Ishikawa (cell line): ENCODE results near the gene MMRN1.
"Not testable (repeated sequence)": the region's sequence is repeated elsewhere in the genome, so short reads cannot be mapped to it uniquely, and the experiment has no call there.

Source experiments
- CEBPB ChIP-seq: IDR thresholded peaks from 2 replicates; pipeline ENCODE4 v1.6.1; 2012
- CREB1 ChIP-seq: IDR thresholded peaks from 2 replicates; pipeline ENCODE4 v1.6.1; 2012; ENCODE audit warnings: low read depth
- EGR1 ChIP-seq: IDR thresholded peaks from 2 replicates; pipeline ENCODE4 v1.6.1; 2012
- EP300 ChIP-seq: IDR thresholded peaks from 2 replicates; pipeline ENCODE4 v1.6.1; 2012; ENCODE audit warnings: borderline replicate concordance
- FOXM1 ChIP-seq: IDR thresholded peaks from 2 replicates; pipeline ENCODE4 v1.6.1; 2012; ENCODE audit warnings: low read depth, borderline replicate concordance
- RAD21 ChIP-seq: IDR thresholded peaks from 2 replicates; pipeline ENCODE4 v1.6.1; 2012; ENCODE audit warnings: low read depth
- TAF1 ChIP-seq: IDR thresholded peaks from 2 replicates; pipeline ENCODE4 v1.6.1; 2012; ENCODE audit warnings: low read depth, mild to moderate bottlenecking
- TEAD4 ChIP-seq: IDR thresholded peaks from 2 replicates; pipeline ENCODE4 v1.6.1; 2012
- YY1 ChIP-seq: IDR thresholded peaks from 2 replicates; pipeline ENCODE4 v1.6.1; 2012; ENCODE audit warnings: low read depth
- TF ChIP-seq, protein P1 (sequence below): IDR thresholded peaks from 2 replicates; pipeline ENCODE4 v1.6.1; 2012
- TF ChIP-seq, protein P2 (sequence below): IDR thresholded peaks from 2 replicates; pipeline ENCODE4 v1.6.1; 2012; ENCODE audit warnings: low read depth, mild to moderate bottlenecking
- TF ChIP-seq, protein P3 (sequence below): IDR thresholded peaks from 2 replicates; pipeline ENCODE4 v1.6.1; 2012

DNA sequence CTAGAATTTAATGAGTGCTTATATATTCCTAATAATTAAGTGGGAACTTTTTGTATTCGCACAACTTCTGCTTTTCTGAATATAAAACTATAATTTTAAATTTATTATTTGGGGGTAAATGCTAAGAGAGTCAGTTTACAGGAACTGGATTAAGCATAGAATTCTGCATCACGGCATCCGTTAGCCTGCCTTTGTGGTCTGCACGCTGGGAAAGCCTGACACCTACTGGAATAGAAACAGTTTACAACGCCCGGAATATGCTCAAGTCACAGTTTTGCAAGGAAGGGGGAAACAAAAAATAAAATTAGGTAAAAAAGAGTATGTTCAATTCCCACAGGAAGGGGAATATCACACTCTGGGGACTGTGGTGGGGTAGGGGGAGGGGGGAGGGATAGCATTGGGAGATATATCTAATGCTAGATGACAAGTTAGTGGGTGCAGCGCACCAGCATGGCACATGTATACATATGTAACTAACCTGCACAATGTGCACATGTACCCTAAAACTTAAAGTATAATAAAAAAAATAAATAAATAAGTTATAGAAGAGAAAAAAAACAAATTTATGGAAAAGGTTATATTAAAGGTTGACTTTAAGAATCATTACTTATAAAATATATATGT lies 7.3 kb downstream of the MMRN1 start:
- TF ChIP-seq, protein P1, sequence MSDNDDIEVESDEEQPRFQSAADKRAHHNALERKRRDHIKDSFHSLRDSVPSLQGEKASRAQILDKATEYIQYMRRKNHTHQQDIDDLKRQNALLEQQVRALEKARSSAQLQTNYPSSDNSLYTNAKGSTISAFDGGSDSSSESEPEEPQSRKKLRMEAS: not testable (repeated sequence)
- not testable (repeated sequence) for TF ChIP-seq CREB1, TEAD4, EP300, CEBPB, TAF1, EGR1, YY1, FOXM1
- TF ChIP-seq RAD21: peak; percentile 93
- TF ChIP-seq, protein P2, sequence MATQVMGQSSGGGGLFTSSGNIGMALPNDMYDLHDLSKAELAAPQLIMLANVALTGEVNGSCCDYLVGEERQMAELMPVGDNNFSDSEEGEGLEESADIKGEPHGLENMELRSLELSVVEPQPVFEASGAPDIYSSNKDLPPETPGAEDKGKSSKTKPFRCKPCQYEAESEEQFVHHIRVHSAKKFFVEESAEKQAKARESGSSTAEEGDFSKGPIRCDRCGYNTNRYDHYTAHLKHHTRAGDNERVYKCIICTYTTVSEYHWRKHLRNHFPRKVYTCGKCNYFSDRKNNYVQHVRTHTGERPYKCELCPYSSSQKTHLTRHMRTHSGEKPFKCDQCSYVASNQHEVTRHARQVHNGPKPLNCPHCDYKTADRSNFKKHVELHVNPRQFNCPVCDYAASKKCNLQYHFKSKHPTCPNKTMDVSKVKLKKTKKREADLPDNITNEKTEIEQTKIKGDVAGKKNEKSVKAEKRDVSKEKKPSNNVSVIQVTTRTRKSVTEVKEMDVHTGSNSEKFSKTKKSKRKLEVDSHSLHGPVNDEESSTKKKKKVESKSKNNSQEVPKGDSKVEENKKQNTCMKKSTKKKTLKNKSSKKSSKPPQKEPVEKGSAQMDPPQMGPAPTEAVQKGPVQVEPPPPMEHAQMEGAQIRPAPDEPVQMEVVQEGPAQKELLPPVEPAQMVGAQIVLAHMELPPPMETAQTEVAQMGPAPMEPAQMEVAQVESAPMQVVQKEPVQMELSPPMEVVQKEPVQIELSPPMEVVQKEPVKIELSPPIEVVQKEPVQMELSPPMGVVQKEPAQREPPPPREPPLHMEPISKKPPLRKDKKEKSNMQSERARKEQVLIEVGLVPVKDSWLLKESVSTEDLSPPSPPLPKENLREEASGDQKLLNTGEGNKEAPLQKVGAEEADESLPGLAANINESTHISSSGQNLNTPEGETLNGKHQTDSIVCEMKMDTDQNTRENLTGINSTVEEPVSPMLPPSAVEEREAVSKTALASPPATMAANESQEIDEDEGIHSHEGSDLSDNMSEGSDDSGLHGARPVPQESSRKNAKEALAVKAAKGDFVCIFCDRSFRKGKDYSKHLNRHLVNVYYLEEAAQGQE: not testable (repeated sequence)
- TF ChIP-seq, protein P3, sequence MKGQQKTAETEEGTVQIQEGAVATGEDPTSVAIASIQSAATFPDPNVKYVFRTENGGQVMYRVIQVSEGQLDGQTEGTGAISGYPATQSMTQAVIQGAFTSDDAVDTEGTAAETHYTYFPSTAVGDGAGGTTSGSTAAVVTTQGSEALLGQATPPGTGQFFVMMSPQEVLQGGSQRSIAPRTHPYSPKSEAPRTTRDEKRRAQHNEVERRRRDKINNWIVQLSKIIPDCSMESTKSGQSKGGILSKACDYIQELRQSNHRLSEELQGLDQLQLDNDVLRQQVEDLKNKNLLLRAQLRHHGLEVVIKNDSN: not testable (repeated sequence)
